Astrocyte (in vitro differentiated cells and primary cell): ENCODE data around the gene AMACR. TPM values are rescaled to one million over a fixed set of nuclear protein-coding genes. Genes with fewer than 3 reads are reported as not detected.
A peak's percentile ranks its signal among the peaks of the same experiment; 100 is the strongest.

Source experiments
- DNase-seq: peaks from one replicate; pipeline ENCODE4 v3.0.0-alpha.2; 2010; ENCODE audit warnings: low read depth
- FAIRE-seq: peaks from 2 replicates; lab custom pipeline; 2011; peaks lifted over from hg19 to GRCh38; lab: Jason Lieb, UNC
- H2AFZ ChIP-seq: 2 replicates; pipeline ENCODE4 v1.6.0; 2012; ENCODE audit warnings: low read depth, low read length, inconsistent platforms
- H3K27ac ChIP-seq: 2 replicates; pipeline ENCODE4 v1.5.1; 2011; ENCODE audit warnings: low read depth, low read length, inconsistent platforms
- H3K27me3 ChIP-seq: 2 replicates; pipeline ENCODE4 v1.6.0; 2011; ENCODE audit warnings: low read length, inconsistent platforms; ENCODE audit not compliant: insufficient read depth
- H3K36me3 ChIP-seq: 2 replicates; pipeline ENCODE4 v1.5.1; 2011; ENCODE audit warnings: low read length, inconsistent platforms; ENCODE audit not compliant: insufficient read depth
- H3K4me1 ChIP-seq: 2 replicates; pipeline ENCODE4 v1.5.1; 2011; ENCODE audit warnings: low read length, inconsistent platforms; ENCODE audit not compliant: insufficient read depth
- H3K4me2 ChIP-seq: 2 replicates; pipeline ENCODE4 v1.6.0; 2012; ENCODE audit warnings: low read length, inconsistent platforms
- H3K4me3 ChIP-seq: 2 replicates; pipeline ENCODE4 v1.5.1; 2011; ENCODE audit warnings: low read depth, mild to moderate bottlenecking, low read length, inconsistent platforms; ENCODE audit not compliant: insufficient read depth
- H3K79me2 ChIP-seq: 2 replicates; pipeline ENCODE4 v1.6.0; 2012; ENCODE audit warnings: mild to moderate bottlenecking, low read length, inconsistent platforms; ENCODE audit not compliant: insufficient read depth
- H3K9ac ChIP-seq: 2 replicates; pipeline ENCODE4 v1.6.0; 2012; ENCODE audit warnings: mild to moderate bottlenecking, low read length, inconsistent platforms
- H3K9me3 ChIP-seq: 2 replicates; pipeline ENCODE4 v1.5.1; 2012; ENCODE audit warnings: low read depth, mild to moderate bottlenecking, low read length, inconsistent platforms; ENCODE audit not compliant: insufficient read depth
- H4K20me1 ChIP-seq: 2 replicates; pipeline ENCODE4 v1.6.0; 2012; ENCODE audit warnings: low read length, inconsistent platforms; ENCODE audit not compliant: insufficient read depth
- H3K27ac Mint-ChIP-seq: one replicate; pipeline ENCODE4 v1.8.0; 2021; ENCODE audit warnings: mild to moderate bottlenecking, mixed read lengths; ENCODE audit not compliant: unreplicated experiment
- H3K27me3 Mint-ChIP-seq: one replicate; pipeline ENCODE4 v1.8.0; 2021; ENCODE audit warnings: low read depth, mixed read lengths; ENCODE audit not compliant: unreplicated experiment
- H3K36me3 Mint-ChIP-seq: one replicate; pipeline ENCODE4 v1.8.0; 2021; ENCODE audit warnings: low read depth, mixed read lengths; ENCODE audit not compliant: unreplicated experiment
- H3K4me1 Mint-ChIP-seq: one replicate; pipeline ENCODE4 v1.8.0; 2021; ENCODE audit warnings: low read depth, mixed read lengths; ENCODE audit not compliant: unreplicated experiment
- H3K4me3 Mint-ChIP-seq: one replicate; pipeline ENCODE4 v1.8.0; 2021; ENCODE audit warnings: mild to moderate bottlenecking, moderate library complexity, mixed read lengths; ENCODE audit not compliant: unreplicated experiment
- H3K9me3 Mint-ChIP-seq: one replicate; pipeline ENCODE4 v1.8.0; 2021; ENCODE audit warnings: mild to moderate bottlenecking, mixed read lengths; ENCODE audit not compliant: unreplicated experiment
- CTCF ChIP-seq: IDR thresholded peaks from 2 replicates; pipeline ENCODE4 v1.5.1; 2011; ENCODE audit warnings: low read depth, mild to moderate bottlenecking, inconsistent platforms, low read length, moderate library complexity; ENCODE audit not compliant: insufficient read depth
- EZH2 ChIP-seq: IDR thresholded peaks from 2 replicates; pipeline ENCODE4 v1.6.1; 2012; ENCODE audit warnings: mild to moderate bottlenecking, low read length, inconsistent platforms; ENCODE audit not compliant: insufficient read depth
- total RNA-seq: library from RNA; stranded (reverse); gene quantifications from 2 replicates; pipeline ENCODE4 v1.2.1, GENCODE V29; 2021

The AMACR gene
- total RNA-seq, 1 donor from 2014 or later = 13.4 TPM

DNA sequence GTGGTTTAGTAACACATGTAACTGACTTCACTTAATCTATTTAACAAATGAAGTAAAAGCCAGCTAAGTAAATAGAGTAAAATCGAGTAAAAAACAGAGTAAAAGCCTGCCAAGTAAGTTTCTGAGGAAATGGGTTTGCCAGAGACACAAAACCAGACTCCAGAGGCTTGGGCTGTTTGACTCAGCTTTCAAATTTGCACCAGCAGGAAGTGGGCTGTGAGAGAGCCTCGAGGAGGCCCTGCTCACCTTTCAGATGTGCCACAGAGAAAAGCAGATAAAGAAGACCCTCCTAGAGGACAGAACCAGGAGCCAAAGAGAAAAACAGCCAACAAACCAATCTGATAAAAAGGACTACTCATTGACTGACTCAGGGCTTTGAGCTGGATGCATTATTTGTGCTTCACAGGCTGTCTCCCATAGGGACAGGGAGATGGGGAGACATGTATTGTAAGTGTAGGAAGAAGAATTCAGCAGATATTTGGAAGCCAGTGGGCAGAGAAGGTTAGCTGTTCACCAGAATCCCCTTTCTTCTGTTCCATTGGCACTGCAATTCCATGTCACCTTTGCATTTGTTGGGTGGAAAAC lies 14.4 kb upstream of the AMACR start:
- Mint-ChIP-seq H3K27ac (peak overlapping the region; percentile 86), H3K9me3 (no peaks in the 10 kb centered on the region), H3K4me3 (peak overlapping the region; percentile 5), H3K36me3 (no peaks in the 10 kb centered on the region), H3K4me1 (peaks cover 17% of the 10 kb centered on the region), H3K27me3 (no peaks in the 10 kb centered on the region)
- peaks cover 8% of the 10 kb centered on the region for H3K4me1 ChIP-seq
- no peak overlapping the region for H3K9ac ChIP-seq
- H3K4me2 ChIP-seq = peak overlapping the region; percentile 12
- H3K27ac ChIP-seq = no peak overlapping the region
- H2AFZ ChIP-seq = no peak overlapping the region
- no peaks in the 10 kb centered on the region for H3K36me3 ChIP-seq
- DNase-seq (peak; percentile 85), FAIRE-seq (peak; percentile 79)
- no peaks in the 10 kb centered on the region for H4K20me1 ChIP-seq
- no peak overlapping the region for H3K4me3 ChIP-seq
- no peak for TF ChIP-seq EZH2
- TF ChIP-seq CTCF = no peak
- no peaks in the 10 kb centered on the region for H3K79me2 ChIP-seq
- no peaks in the 10 kb centered on the region for H3K27me3 ChIP-seq
- H3K9me3 ChIP-seq = no peaks in the 10 kb centered on the region

DNA sequence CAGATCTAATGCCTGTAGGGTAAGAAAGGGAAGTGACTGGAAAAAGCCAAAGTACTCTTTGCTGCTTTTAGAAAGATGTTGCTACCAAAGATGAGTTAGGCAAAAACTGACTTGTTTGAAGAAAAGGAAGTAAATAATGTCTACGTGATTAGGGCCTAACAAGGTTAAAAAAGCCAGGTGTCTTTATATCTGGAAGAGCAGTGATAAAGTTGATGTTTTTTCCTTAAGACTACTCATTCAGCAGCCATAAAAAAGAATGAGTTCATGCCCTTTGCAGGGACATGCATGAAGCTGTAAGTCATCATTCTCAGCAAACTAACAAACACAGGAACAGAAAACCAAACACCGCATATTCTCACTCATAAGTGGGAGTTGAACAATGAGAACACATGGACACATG lies 13.5 kb upstream of the AMACR start:
- Histone ChIP-seq H2AFZ (no peak overlapping the region), H3K9ac (no peak overlapping the region)
- H3K27ac Mint-ChIP-seq = peak overlapping the region; percentile 23

More for the DNA sequence above, 13.5 kb upstream of the AMACR start:
- H3K9me3 ChIP-seq = no peaks in the 10 kb centered on the region
- H3K9me3 Mint-ChIP-seq = no peaks in the 10 kb centered on the region
- H3K27ac ChIP-seq = no peak overlapping the region
- TF ChIP-seq EZH2 (no peak), CTCF (no peak)
- no peaks in the 10 kb centered on the region for H3K27me3 Mint-ChIP-seq
- peaks cover 8% of the 10 kb centered on the region for H3K4me1 ChIP-seq
- no peaks in the 10 kb centered on the region for H4K20me1 ChIP-seq
- no peaks in the 10 kb centered on the region for H3K36me3 Mint-ChIP-seq
- FAIRE-seq (no peak), DNase-seq (no peak)
- no peaks in the 10 kb centered on the region for H3K36me3 ChIP-seq
- H3K4me2 ChIP-seq = no peak overlapping the region
- H3K79me2 ChIP-seq = no peaks in the 10 kb centered on the region
- H3K4me3 ChIP-seq = no peak overlapping the region
- peak overlapping the region; percentile 47 for H3K4me3 Mint-ChIP-seq
- no peaks in the 10 kb centered on the region for H3K27me3 ChIP-seq
- peaks cover 17% of the 10 kb centered on the region for H3K4me1 Mint-ChIP-seq
